ENCODE results near the gene ATP9A.

DNA sequence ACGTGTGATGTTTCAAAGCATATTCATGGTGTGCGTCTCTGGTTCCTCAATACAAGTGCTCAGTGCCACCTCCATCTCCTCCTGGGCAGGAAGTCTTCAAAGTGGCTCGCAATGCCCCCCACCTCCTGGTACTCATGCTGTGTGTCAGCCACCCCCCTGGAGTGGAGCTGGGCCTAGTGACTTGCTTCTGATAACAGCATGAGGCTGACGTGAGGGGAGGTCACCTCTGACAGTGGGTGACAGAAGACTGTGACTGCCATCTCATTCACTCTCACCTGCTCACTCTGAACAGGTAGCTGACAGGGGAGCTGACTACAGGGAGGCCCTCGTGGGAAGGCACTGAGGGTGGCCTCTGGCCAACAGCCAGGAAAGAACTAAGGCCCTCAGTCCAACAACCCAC, 133.3 kb downstream of the ATP9A start:
- TF ChIP-seq, protein P1, sequence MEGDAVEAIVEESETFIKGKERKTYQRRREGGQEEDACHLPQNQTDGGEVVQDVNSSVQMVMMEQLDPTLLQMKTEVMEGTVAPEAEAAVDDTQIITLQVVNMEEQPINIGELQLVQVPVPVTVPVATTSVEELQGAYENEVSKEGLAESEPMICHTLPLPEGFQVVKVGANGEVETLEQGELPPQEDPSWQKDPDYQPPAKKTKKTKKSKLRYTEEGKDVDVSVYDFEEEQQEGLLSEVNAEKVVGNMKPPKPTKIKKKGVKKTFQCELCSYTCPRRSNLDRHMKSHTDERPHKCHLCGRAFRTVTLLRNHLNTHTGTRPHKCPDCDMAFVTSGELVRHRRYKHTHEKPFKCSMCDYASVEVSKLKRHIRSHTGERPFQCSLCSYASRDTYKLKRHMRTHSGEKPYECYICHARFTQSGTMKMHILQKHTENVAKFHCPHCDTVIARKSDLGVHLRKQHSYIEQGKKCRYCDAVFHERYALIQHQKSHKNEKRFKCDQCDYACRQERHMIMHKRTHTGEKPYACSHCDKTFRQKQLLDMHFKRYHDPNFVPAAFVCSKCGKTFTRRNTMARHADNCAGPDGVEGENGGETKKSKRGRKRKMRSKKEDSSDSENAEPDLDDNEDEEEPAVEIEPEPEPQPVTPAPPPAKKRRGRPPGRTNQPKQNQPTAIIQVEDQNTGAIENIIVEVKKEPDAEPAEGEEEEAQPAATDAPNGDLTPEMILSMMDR (conservative IDR thresholded peaks at IDR 0.05 in 1 of 2, IDR thresholded peaks at IDR 0.05 in 1 of 2; ENCODE audit: low read depth in 1 of 2, low read length in 2 of 2) = no peak
- no peak for TF ChIP-seq EZH2 (IDR thresholded peaks at IDR 0.05; ENCODE audit: low read length, missing control alignments)
